NT2/D1 (cell line): ENCODE data around the gene CRB1.

Source experiments
- SUZ12 ChIP-seq: IDR thresholded peaks from 2 replicates; pipeline ENCODE4 v1.6.1; 2011; ENCODE audit not compliant: insufficient read length, insufficient read depth; ENCODE audit errors: extremely low read depth
- YY1 ChIP-seq: IDR thresholded peaks from 2 replicates; pipeline ENCODE4 v1.6.1; 2011; ENCODE audit not compliant: insufficient read length, insufficient read depth

DNA sequence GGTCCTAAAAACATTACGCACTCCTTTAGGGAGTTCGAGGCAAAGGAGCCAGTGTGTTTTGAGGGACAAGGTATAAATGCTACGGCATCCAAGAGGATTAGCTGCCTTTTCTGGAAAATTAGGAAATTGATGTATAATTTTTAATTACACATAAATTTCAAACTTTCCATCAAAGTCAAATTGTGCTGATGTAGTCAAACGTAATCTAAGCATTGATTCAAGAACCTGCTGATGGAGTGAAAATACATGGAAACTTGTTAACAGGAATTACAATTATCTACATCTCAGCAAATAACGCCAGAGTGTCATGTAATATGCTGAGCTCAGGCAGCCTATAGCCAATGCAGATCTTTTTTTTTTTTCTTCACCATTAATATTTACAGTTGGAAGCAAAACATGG, 194.5 kb downstream of the CRB1 start:
- TF ChIP-seq SUZ12 (no peak), YY1 (no peak)
